Activated CD4-positive, alpha-beta T cell treated with anti-CD3 and anti-CD28 coated beads, Interleukin-2, amount 50 U/mL, for 4 hours (primary cell): Measurements from ENCODE around the gene UTP14C.
"Not testable (repeated sequence)": the region's sequence is repeated elsewhere in the genome, so short reads cannot be mapped to it uniquely, and the experiment has no call there.

Source experiments
- DNase-seq, 2 experiments: peaks; one replicate each; pipeline ENCODE4 v3.0.0-alpha.2; 2020

UTP14C gene

DNA sequence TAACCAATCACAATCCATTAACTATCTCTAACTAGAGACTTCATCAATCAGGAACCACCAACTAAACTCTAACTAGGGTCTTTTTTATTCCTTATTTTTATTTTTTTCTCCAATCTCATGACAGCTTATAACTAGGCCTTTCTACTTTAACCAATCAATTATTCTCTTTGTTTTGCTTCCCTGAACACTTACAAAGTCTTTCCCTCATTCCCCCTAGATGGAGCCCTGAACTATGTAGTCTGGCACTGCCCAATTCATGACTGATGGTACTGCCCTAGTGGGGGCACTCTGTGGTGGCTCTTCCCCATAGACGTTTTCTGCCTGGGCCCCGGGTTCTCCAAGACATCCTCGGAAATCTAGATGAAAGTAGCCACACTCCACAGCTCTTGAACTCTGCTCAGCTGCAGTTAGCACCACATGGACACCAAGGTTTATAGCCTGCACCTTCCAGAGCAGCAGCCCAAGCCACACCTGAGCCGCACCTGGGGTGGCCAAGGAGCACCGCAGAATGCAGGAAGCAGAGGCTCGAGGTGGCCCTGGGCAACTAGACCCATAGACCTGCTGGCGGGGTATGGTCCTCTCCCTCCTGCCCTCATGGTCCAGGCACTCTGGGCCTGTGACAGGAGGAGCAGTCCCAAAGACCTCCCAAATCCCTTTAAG, 19.9 kb upstream of the UTP14C start:
- DNase-seq, result no peak

DNA sequence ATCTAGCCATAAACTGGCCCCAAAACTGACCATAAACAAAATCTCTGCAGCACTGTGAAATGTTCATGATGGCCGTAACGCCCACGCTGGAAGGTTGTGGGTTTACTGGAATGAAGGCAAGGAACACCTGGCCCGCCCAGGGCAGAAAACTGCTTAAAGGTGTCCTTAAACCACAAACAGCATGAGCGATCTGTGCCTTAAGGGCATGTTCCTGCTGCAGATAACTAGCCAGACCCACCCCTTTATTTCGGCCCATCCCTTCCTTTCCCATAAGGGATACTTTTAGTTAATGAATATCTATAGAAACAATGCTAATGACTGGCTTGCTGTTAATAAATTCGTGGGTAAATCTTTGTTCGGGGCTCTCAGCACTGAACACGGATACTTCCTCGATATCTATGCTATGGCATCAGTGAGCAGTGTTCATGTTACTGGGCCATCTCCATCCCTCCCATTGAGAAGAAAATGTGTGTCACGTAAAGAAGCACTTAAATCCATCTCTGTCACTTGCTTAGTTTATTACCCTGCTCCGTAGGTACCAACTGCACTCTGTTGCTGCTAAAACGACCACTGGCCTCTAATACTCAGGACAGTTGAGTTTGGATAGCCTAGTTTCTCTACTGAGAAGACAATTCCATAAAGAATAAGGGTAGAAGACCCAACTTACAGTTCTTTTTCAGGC, 18.5 kb upstream of the UTP14C start:
- DNase-seq, result no peak

DNA sequence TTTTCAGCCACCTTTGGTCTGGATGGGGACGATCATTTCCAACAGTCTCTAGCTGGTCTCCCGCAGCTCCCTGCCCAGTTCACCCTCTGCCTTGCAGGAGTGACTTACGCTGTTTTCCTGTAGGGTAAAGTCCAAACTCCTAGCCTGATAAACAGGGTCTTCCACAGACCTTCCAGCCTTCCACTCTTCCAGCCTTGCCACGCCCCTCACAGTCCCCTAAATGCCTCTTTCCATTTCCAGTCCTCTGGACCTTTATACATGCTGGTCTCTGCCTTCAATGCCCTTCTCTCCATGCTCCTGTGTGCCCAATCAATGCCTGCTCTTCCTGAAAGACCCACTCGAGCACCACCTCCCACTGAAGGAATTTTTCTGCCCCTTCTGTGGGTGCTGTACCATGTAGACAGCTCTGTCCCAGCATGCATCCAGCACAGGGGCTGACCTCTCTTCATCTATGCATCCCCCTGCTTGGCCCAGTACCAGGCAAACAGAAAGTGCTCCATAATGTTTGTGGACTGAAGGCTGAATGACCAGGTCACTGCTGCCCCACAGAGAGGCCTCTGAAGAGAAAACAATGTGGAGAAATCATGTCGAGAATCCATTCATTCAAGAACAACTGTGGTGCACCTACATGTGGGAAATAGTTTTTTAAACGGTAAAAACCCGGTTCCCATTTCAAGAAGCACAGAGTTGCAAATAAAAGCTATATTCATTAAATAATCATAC, 17.8 kb upstream of the UTP14C start:
- no peak for DNase-seq

DNA sequence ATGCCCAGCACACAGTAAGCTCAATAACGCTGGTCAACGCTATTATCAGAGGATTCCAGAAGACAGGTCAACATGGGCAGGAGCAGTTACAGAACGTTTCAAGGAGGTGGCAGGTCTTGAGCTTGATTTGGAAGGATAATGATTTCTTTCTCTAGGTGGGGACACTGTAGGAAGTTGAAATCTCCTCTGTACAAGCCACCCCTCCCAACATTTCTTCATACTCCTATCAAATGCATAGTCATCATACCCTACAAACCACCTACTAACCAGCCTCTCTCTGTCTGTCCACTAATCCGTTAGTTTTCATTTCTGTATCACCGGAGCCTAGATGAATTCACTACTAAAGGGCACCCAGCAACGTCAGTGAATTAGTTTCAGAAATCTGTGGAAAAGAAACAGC, 14.5 kb upstream of the UTP14C start:
- no peak for DNase-seq

- peak in 1 of 2 experiments; percentile 4 for DNase-seq
These were observed 13.4 kb upstream of the UTP14C start, which contains the start of gene ATP7B for GRCh38 chr13:52010890-52011631. Gene ATP7B, minus strand, starts transcription at chr13:52011450. Its CDS starts 113 bp downstream, at chr13:52011337.

DNA sequence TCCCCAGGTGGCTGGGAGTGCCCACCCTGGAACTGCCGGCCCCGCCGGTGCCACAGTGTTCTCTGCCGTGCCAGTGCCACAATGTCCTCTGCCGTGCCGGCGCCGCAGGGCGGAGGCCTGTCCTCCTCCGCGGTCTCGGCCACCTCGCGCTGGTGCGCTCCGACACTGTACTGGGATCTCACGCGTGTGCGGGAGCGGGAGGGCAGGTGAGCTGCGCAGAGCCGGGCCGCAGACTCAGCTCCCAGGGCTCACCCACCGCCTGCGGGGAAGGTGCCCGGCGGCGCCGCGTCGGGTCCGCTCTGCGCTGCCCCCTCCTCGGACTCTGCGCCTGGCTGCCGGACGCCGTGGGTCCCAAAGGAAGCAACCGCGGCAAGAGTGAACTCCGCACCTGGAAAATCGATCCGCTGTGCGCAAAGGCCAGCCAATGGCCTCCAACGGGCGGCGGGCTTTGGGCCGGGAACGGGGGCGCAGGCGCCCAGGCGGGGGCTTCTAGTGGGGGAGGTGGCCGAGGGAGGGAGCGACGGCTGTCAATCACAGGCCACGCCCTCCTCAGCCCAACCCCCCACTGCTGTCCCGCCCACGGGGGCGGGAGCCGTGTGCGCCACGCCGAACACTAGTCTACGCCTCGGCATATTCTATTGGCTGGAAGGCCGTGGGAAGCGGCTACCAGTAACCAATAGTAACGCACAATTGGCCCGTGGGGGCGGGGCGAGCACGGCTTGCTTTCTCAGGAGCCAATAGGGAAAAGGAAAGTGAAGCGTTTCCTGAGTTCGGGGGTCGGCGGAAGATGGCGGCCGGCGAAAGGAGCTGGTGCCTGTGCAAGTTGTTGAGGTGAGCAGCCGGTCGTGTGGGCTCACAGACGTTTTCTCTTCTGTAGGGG, 12.6 kb upstream of the UTP14C start, which contains the start of gene ALG11:
Gene ALG11 (plus strand): TSS at position 767 of the 880 bp plus-strand sequence. CDS start 21 bp downstream, at position 788.
- peak; percentile 100 for DNase-seq

DNA sequence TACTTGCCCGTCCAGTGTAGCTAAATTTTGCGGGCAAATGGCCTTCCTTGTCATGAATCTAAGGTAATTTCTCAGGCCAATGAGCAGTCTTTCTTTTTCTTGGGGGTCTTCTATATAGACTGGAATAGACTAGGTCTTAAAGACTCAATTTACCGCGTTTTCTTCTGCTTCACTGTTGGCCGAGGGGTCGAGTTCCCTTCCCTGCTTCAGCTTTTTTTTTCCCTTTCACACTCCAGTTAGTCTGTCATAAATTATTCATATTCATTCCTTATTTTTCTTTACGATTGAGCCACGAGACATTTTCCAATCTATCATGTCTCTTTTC, 12.0 kb upstream of the UTP14C start:
- no peak for DNase-seq

DNA sequence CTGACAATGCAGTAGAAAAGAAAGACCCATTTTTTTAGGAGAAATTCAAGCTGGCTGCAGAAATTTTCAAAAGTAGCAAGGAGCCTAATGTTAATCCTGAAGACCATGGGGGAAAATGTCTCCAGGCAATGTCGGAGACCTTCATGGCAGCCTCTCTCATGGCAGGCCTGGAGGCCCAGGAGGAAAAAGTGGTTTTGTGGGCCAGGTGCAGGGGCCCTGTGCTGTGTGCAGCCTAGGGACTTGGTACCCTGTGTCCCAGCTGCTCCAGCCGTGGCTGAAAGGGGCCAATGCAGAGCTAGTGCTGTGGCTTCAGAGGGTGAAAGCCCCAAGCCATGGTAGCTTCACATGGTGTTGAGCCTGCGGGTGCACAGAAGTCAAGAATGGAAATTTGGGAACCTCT, 8.2 kb upstream of the UTP14C start:
- DNase-seq, result no peak

DNA sequence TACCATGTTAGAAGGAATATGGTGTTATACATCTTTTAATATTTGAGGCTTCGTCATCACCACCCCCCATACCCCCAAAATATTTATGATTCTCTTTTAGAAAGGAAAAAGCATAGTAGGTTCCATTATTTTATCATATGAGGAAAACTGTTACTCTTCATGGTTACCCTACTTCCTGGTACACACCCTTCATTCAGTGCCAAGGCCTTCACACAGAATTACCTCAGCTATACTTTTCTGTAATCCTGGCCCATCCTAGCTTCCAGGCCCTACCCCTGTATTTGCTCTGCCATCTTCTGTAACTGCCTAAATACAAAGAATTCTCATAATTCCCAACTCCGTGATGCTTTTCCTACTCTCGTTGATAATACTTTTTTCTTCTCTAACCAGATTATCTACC, 4.3 kb upstream of the UTP14C start:
- DNase-seq, result no peak

DNA sequence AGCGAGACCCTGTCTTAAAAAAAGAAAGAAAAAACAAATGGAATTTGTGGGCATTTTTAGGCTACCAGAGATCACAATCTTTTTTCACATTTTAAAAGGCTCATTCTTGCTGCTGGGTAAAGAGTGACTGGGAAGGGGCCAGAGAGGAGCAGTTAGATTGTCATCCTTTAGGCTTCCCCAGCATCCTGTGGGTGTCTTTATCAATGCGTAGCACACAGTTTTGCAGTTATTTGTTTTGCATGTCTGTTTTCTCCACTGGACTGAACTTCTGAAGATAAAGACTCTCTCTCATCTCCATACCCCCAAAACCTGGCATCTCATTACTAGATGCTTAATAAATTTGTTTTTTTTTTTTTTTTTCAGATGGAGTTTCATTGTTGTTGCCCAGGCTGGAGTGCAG, 2.1 kb upstream of the UTP14C start:
- DNase-seq, result no peak

GRCh38 chr13:52025475-52026245, 1.2 kb downstream of the UTP14C start:
- DNase-seq, result no peak

- DNase-seq, result no peak
These were observed 1.7 kb downstream of the UTP14C start for GRCh38 chr13:52026246-52026626.

DNA sequence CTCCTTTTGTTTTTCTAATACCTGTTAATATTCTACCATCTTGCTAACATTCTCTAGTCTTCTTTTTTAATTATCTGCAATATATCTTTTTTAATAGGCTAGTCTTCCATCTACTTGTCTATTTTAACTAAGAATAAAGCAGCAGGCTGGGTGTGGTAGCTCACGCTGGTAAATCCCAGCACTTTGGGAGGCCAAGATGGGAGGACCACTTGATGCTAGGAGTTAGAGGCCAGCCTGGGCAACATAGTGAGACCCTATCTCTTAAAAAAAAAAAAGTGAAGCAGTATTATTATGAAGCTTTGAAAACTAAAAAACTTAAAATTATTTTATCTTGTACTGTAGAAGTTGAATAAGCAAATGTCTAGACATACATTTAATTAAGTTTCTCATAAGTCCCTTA, 3.3 kb downstream of the UTP14C start:
- DNase-seq, result no peak

GRCh38 chr13:52029569-52029968, 5.1 kb downstream of the UTP14C start:
- DNase-seq, result no peak

DNA sequence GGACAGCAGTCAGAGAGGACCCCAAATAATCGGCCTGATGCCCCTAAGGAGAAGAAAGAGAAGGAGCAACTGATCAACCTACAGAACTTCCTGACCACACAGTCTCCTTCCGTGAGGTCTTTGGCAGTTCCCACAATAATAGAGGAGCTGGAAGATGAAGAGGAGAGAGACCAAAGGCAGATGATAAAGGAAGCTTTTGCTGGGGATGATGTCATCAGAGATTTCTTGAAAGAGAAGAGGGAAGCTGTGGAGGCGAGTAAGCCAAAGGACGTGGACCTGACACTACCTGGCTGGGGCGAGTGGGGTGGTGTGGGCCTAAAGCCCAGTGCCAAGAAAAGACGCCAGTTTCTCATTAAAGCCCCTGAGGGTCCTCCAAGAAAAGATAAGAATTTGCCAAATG, 5.9 kb downstream of the UTP14C start:
- not testable (repeated sequence) for DNase-seq

- no peak for DNase-seq
These were observed 8.5 kb downstream of the UTP14C start for GRCh38 chr13:52033039-52033438.

DNA sequence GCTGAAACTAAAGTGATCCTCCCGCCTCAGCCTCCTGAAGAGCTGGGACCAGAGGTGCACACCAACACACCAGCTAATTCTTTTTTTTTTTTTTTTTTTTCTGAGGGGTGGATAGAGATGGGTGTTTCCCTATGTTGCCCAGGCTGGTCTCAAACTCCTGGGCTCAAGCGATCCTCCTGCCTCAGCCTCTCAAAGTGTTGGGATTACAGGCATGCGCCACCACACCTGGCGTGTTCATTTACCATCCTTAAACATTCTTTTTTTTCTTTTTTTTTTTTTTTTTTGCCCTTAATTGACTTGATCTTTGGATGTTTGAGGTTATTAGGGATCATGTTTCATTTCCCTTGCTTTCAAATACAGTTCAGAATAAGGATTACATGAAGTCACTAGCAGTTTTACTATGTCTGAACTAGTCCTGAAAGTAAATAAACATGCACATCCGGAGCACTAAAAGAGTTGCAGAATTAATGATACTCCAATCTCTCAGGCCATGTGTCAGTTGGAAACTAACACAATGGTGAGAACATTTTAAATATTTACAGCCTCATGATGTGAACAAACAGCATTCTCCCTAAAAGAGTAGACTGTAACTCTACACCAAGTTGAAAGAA, 10.2 kb downstream of the UTP14C start:
- no peak for DNase-seq

DNA sequence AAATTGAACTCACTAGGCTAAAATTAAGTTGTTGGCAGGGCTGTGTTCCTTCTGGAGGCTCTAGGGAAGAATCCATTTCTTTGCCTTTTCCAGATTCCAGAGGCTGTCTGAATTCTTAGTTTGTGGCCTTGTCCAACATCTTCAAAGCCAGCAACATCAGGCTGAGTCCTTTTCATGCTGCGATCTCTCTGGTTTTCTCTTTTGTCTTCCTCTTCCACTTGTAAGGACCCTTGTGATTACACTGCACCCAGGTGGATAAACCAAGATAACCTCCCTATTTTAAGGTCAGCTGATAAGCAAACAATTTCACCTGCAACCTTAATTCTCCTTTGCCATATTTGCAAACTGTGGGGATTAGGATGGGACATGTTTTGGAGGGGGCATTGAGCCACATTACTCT, 11.5 kb downstream of the UTP14C start:
- no peak for DNase-seq

DNA sequence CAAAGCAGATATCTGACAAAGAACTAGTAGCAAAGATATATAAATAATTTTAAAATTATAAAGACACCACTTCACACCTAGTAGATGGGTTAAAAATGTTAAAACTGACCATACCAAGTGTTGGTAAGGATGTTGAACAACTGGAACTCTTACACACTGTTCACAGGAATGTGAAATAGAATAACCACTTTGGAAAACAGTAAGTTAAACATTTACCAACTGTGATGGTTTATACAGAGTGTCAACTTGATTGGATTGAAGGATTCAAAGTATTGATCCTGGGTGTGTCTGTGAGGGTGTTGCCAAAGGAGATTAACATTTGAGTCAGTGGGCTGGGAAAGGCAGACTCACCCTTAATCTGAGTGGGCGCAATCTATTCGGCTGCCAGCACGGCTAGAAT, 19.2 kb downstream of the UTP14C start:
- no peak for DNase-seq

DNA sequence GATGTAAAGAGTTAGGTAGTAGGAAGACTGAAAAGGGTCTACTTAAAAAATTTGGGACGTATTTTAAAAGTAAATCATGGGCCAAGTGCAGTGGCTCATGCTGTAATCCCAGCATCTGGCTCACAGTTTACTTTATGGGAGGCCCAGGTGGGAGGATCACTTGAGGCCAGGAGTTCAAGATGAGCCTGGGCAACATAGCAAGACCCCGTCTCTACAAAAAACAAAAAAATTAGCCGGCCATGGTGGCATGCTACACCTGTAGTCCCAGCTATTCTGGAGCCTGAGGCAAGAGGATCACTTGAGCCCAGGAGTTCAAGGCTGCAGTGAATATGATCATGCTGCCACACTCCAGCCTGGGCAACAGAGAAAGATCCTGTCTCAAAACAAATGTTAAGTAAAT, 23.0 kb downstream of the UTP14C start:
- DNase-seq, result no peak

DNA sequence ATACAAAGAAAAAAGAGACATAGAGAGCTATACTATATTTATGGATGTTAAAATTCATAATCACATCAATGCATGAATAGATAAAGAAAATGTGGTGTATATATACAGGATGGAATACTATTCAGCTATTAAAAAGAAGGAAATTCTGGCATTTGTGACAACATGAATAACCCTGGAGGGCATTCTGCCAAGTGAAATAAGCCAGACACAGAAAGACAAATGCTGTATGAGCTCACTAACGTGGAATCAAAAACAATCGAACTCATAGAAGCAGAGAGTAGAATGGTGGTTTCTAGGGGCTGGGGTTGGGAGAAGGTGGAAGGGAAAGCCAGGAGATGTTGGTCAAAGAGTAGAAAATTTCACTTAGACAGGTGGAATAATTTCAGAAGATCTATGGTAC, 24.0 kb downstream of the UTP14C start:
- no peak for DNase-seq
